MM.1S (cell line): ENCODE measurements around the gene GPRC5D.

Experiments used
- DNase-seq: peaks from one replicate; pipeline ENCODE4 v3.0.0-alpha.2; 2015
- H2AFZ ChIP-seq: fragments of 300-600 bp; sonication (generic); 2 replicates; pipeline ENCODE4 v1.6.0; 2016; ENCODE audit warnings: antibody characterized with exemption, low read length
- H3F3A ChIP-seq: fragments of 300-600 bp; sonication (generic); 2 replicates; pipeline ENCODE4 v1.6.1; 2016; ENCODE audit warnings: mild to moderate bottlenecking, antibody characterized with exemption, low read length, moderate library complexity, mixed read lengths; ENCODE audit not compliant: insufficient read depth
- H3K27ac ChIP-seq: fragments of 300-600 bp; sonication (generic); 2 replicates; pipeline ENCODE4 v1.5.1; 2016; ENCODE audit warnings: mild to moderate bottlenecking, low read length
- H3K27me3 ChIP-seq: fragments of 300-600 bp; sonication (generic); replicated peaks from 2 replicates; pipeline ENCODE4 v1.6.0; 2016; ENCODE audit warnings: low read length; ENCODE audit not compliant: insufficient read depth
- H3K36me3 ChIP-seq: fragments of 300-600 bp; sonication (generic); replicated peaks from 2 replicates; pipeline ENCODE4 v1.6.1; 2016; ENCODE audit warnings: mild to moderate bottlenecking, low read length, mixed read lengths; ENCODE audit not compliant: insufficient read depth
- H3K4me1 ChIP-seq: fragments of 300-600 bp; sonication (generic); 2 replicates; pipeline ENCODE4 v1.6.1; 2016; ENCODE audit warnings: low read length, mixed read lengths
- H3K4me2 ChIP-seq: fragments of 300-600 bp; sonication (generic); 2 replicates; pipeline ENCODE4 v1.6.0; 2016; ENCODE audit warnings: low read depth, low read length
- H3K4me3 ChIP-seq: fragments of 300-600 bp; sonication (generic); 2 replicates; pipeline ENCODE4 v1.5.1; 2016; ENCODE audit warnings: low read length, mixed read lengths
- H3K79me2 ChIP-seq: fragments of 300-600 bp; sonication (generic); 2 replicates; pipeline ENCODE4 v1.6.1; 2016; ENCODE audit warnings: mixed run types, low read length, mixed read lengths
- H3K9ac ChIP-seq: fragments of 300-600 bp; sonication (generic); 2 replicates; pipeline ENCODE4 v1.6.1; 2016; ENCODE audit warnings: low read length, mixed read lengths
- H3K9me2 ChIP-seq: fragments of 300-600 bp; sonication (generic); replicated peaks from 2 replicates; pipeline ENCODE4 v1.6.1; 2016; ENCODE audit warnings: mild to moderate bottlenecking, low read length, mixed read lengths; ENCODE audit not compliant: insufficient read depth
- H3K9me3 ChIP-seq: fragments of 300-600 bp; sonication (generic); replicated peaks from 2 replicates; pipeline ENCODE4 v1.6.1; 2016; ENCODE audit warnings: mild to moderate bottlenecking, low read length, mixed read lengths; ENCODE audit not compliant: insufficient read depth
- H4K20me1 ChIP-seq: fragments of 300-600 bp; sonication (generic); 2 replicates; pipeline ENCODE4 v1.6.1; 2016; ENCODE audit warnings: mild to moderate bottlenecking, low read length, moderate library complexity, mixed read lengths; ENCODE audit not compliant: insufficient read depth
- EZH2 ChIP-seq: fragments of 300-600 bp; sonication (generic); optimal IDR thresholded peaks from 2 replicates; pipeline ENCODE3; 2017; ENCODE audit warnings: low read depth, mild to moderate bottlenecking, antibody characterized with exemption, low read length, mixed read lengths
- EZH2phosphoT487 ChIP-seq: fragments of 300-600 bp; sonication (generic); IDR thresholded peaks from 2 replicates; pipeline ENCODE4 v1.6.1; 2018; ENCODE audit warnings: antibody characterized with exemption, low read length
- TF ChIP-seq, protein P1 (sequence below): fragments of 300-600 bp; sonication (generic); IDR thresholded peaks from 2 replicates; pipeline ENCODE4 v1.5.1; 2016; ENCODE audit warnings: antibody characterized with exemption, low read length, mixed read lengths

Gene GPRC5D

DNA sequence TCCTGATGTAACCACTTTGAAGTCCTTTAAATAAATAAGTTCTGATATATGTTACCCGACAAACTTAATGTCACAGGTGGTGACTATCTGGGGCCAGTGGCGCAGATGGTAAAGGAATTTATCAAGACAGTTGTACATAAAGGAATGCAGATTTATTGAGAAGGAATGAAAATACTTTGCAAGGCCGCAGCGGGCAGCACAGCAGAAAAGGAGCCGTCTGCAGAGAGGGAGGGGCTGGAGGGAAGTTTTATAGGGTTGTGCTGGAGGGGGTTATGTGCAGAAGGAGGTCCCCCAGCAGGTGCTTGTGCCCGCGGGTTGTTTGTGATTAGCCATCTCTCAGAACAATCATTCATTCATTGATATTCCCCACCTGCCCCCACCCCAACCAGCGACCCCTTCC lies 17.4 kb downstream of the GPRC5D start:
- no peak overlapping the region for H3K9ac ChIP-seq
- H3K27ac ChIP-seq = no peak overlapping the region
- no peaks in the 10 kb centered on the region for H3K9me3 ChIP-seq
- no peaks in the 10 kb centered on the region for H3K79me2 ChIP-seq
- H3F3A ChIP-seq = no peaks in the 10 kb centered on the region
- no peaks in the 10 kb centered on the region for H3K4me1 ChIP-seq
- H3K36me3 ChIP-seq = no peaks in the 10 kb centered on the region
- H3K9me2 ChIP-seq = no peaks in the 10 kb centered on the region
- H2AFZ ChIP-seq = no peak overlapping the region
- H3K4me2 ChIP-seq = no peak overlapping the region
- DNase-seq = no peak
- H3K4me3 ChIP-seq = no peak overlapping the region
- H3K27me3 ChIP-seq = no peaks in the 10 kb centered on the region
- TF ChIP-seq, protein P1, sequence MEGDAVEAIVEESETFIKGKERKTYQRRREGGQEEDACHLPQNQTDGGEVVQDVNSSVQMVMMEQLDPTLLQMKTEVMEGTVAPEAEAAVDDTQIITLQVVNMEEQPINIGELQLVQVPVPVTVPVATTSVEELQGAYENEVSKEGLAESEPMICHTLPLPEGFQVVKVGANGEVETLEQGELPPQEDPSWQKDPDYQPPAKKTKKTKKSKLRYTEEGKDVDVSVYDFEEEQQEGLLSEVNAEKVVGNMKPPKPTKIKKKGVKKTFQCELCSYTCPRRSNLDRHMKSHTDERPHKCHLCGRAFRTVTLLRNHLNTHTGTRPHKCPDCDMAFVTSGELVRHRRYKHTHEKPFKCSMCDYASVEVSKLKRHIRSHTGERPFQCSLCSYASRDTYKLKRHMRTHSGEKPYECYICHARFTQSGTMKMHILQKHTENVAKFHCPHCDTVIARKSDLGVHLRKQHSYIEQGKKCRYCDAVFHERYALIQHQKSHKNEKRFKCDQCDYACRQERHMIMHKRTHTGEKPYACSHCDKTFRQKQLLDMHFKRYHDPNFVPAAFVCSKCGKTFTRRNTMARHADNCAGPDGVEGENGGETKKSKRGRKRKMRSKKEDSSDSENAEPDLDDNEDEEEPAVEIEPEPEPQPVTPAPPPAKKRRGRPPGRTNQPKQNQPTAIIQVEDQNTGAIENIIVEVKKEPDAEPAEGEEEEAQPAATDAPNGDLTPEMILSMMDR = no peak
- TF ChIP-seq EZH2phosphoT487 (no peak), EZH2 (no peak)
- H4K20me1 ChIP-seq = no peaks in the 10 kb centered on the region

DNA sequence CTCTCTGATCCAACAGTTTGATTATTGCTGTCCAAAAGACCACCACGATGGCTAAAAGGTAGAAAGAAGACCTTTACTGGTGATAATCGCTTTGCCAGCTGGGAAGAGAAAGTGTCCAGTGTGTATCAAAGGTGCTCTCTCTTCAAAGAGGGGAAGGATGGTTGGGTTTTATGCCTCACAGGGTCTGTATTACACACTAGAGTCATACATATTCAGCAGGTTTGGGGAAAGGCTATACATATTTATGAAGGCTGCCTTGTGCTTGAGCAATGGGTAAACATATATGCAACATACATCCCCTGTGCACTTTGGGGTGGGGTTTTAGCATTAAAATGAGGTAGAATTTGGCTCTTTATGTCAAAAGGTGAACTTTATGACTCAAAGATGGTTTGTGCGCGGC lies 18.2 kb downstream of the GPRC5D start:
- Histone ChIP-seq H3K27me3 (no peaks in the 10 kb centered on the region), H3K79me2 (no peaks in the 10 kb centered on the region), H3K27ac (no peak overlapping the region), H2AFZ (no peak overlapping the region), H3F3A (no peaks in the 10 kb centered on the region), H3K4me3 (no peak overlapping the region), H4K20me1 (no peaks in the 10 kb centered on the region), H3K9me3 (no peaks in the 10 kb centered on the region), H3K9ac (no peak overlapping the region), H3K4me1 (no peaks in the 10 kb centered on the region), H3K4me2 (no peak overlapping the region), H3K9me2 (no peaks in the 10 kb centered on the region), H3K36me3 (no peaks in the 10 kb centered on the region)
- TF ChIP-seq EZH2 (no peak), EZH2phosphoT487 (no peak)
- TF ChIP-seq, protein P1 = no peak
- DNase-seq = no peak

DNA sequence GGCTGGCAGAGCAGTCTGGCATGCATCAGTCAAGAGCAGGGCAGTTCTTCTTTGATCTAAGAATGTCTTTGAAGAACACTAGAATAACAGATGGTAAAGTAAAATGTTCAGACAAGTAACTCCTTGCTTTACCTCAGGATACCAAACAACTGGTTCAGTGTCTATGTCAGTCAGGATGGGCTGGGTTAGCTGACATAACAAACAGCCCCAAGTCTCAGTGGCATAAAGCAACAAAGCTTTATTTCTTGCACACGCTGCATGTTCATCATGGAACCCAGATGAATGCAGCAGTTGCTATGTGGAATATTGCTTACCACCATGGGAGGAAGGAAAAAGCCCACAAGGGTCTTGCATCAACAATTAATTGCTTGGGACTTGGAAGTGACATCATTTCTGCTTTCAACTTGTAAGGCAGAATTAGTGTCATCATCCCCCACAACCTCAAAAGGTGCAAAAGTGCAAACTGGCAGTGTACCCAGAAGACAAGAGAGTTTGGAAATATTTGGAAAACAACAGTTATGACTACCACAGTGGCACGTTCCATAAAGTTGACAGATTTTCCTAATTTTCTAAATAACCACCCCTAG lies 21.2 kb downstream of the GPRC5D start:
- TF ChIP-seq EZH2phosphoT487 (no peak), EZH2 (no peak)
- TF ChIP-seq, protein P1 = no peak
- H3K27me3 ChIP-seq = no peaks in the 10 kb centered on the region
- no peaks in the 10 kb centered on the region for H3K9me3 ChIP-seq
- no peaks in the 10 kb centered on the region for H4K20me1 ChIP-seq
- no peaks in the 10 kb centered on the region for H3K9me2 ChIP-seq
- no peaks in the 10 kb centered on the region for H3K36me3 ChIP-seq
- no peak overlapping the region for H3K4me3 ChIP-seq
- no peak overlapping the region for H3K4me2 ChIP-seq
- no peaks in the 10 kb centered on the region for H3F3A ChIP-seq
- no peak overlapping the region for H2AFZ ChIP-seq
- H3K27ac ChIP-seq = no peak overlapping the region
- no peaks in the 10 kb centered on the region for H3K79me2 ChIP-seq
- H3K9ac ChIP-seq = no peak overlapping the region
- DNase-seq = no peak
- H3K4me1 ChIP-seq = no peaks in the 10 kb centered on the region
